ENCODE measurements around the gene SLC7A1.

SLC7A1 gene

GRCh38 chr13:29526741-29527140 is 68.7 kb downstream of the SLC7A1 start:
- no peak for DNase-seq

- DNase-seq, result no peak
Observed at GRCh38 chr13:29525757-29526156, 69.7 kb downstream of the SLC7A1 start.

- no peak for DNase-seq
Observed at GRCh38 chr13:29524641-29525040, 70.8 kb downstream of the SLC7A1 start.

GRCh38 chr13:29524176-29524575 is 71.3 kb downstream of the SLC7A1 start:
- DNase-seq, result no peak

- no peak for DNase-seq
Observed at GRCh38 chr13:29523199-29523961, 72.1 kb downstream of the SLC7A1 start.

GRCh38 chr13:29522044-29522685 is 73.3 kb downstream of the SLC7A1 start:
- DNase-seq, result no peak

- DNase-seq, result no peak
Observed at GRCh38 chr13:29521336-29521735, 74.2 kb downstream of the SLC7A1 start.

- DNase-seq, result no peak
Observed at GRCh38 chr13:29520671-29521070, 74.8 kb downstream of the SLC7A1 start.

GRCh38 chr13:29519921-29520320 is 75.6 kb downstream of the SLC7A1 start:
- DNase-seq, result no peak

GRCh38 chr13:29516880-29517279 is 78.6 kb downstream of the SLC7A1 start:
- DNase-seq, result no peak

- DNase-seq, result no peak
Observed at GRCh38 chr13:29516012-29516411, 79.5 kb downstream of the SLC7A1 start.

GRCh38 chr13:29515372-29515771 is 80.1 kb downstream of the SLC7A1 start:
- DNase-seq, result no peak

GRCh38 chr13:29514720-29515310 is 80.7 kb downstream of the SLC7A1 start:
- no peak for DNase-seq

GRCh38 chr13:29513981-29514719 is 81.3 kb downstream of the SLC7A1 start:
- DNase-seq, result no peak

- DNase-seq, result no peak
Observed at GRCh38 chr13:29513002-29513980, 82.2 kb downstream of the SLC7A1 start.

- DNase-seq, result no peak
Observed at GRCh38 chr13:29511980-29512379, 83.5 kb downstream of the SLC7A1 start.

GRCh38 chr13:29511106-29511796 is 84.2 kb downstream of the SLC7A1 start:
- DNase-seq, result no peak

- no peak for DNase-seq
Observed at GRCh38 chr13:29510651-29511084, 84.8 kb downstream of the SLC7A1 start.

- DNase-seq, result peak in 1 of 2 donors; percentile 18
Observed at GRCh38 chr13:29509999-29510589, 85.4 kb downstream of the SLC7A1 start.

- DNase-seq, result no peak
Observed at GRCh38 chr13:29508876-29509252, 86.6 kb downstream of the SLC7A1 start.

Data from hippocampal formation (tissue), 2 donors.